Kasumi-1 (cell line): ENCODE data around the gene LYZL4.

ENCODE experiments used
- DNase-seq, 2 experiments: peaks; one replicate each; lab custom pipeline; 2025; lab: John Stamatoyannopoulos, UW

Gene LYZL4

GRCh38 chr3:42410370-42411131, at the start of gene LYZL4:
Gene LYZL4, minus strand, starts transcription at chr3:42410610. Its CDS starts 3,359 bp downstream, at chr3:42407251.
- DNase-seq = no peak

GRCh38 chr3:42459151-42459550, 48.7 kb upstream of the LYZL4 start:
- DNase-seq = no peak

GRCh38 chr3:42456211-42456610, 45.8 kb upstream of the LYZL4 start:
- DNase-seq = no peak

- no peak for DNase-seq
These were observed 41.3 kb upstream of the LYZL4 start for GRCh38 chr3:42451546-42452230.

GRCh38 chr3:42451116-42451515, 40.7 kb upstream of the LYZL4 start:
- DNase-seq = no peak

GRCh38 chr3:42450567-42450966, 40.2 kb upstream of the LYZL4 start:
- no peak for DNase-seq

GRCh38 chr3:42447481-42447880, 37.1 kb upstream of the LYZL4 start:
- DNase-seq = no peak

- DNase-seq = no peak
These were observed 36.0 kb upstream of the LYZL4 start for GRCh38 chr3:42446111-42447050.

GRCh38 chr3:42443819-42444436, 33.5 kb upstream of the LYZL4 start:
- DNase-seq = peak; percentile 86 to 88

- peak in 1 of 2 experiments; percentile 19 for DNase-seq
These were observed 32.9 kb upstream of the LYZL4 start for GRCh38 chr3:42443292-42443691.

GRCh38 chr3:42442640-42443039, 32.2 kb upstream of the LYZL4 start:
- DNase-seq = no peak

- no peak for DNase-seq
These were observed 31.4 kb upstream of the LYZL4 start for GRCh38 chr3:42441791-42442190.

GRCh38 chr3:42440924-42441323, 30.5 kb upstream of the LYZL4 start:
- DNase-seq = no peak

GRCh38 chr3:42439261-42440115, 29.1 kb upstream of the LYZL4 start:
- no peak for DNase-seq

GRCh38 chr3:42438758-42439157, 28.3 kb upstream of the LYZL4 start:
- DNase-seq = no peak

- DNase-seq = no peak
These were observed 27.8 kb upstream of the LYZL4 start for GRCh38 chr3:42438193-42438592.

GRCh38 chr3:42434777-42435380, 24.5 kb upstream of the LYZL4 start:
- no peak for DNase-seq

GRCh38 chr3:42432485-42432884, 22.1 kb upstream of the LYZL4 start:
- DNase-seq = no peak

GRCh38 chr3:42430781-42431532, 20.5 kb upstream of the LYZL4 start:
- no peak for DNase-seq

GRCh38 chr3:42428830-42429229, 18.4 kb upstream of the LYZL4 start:
- DNase-seq = no peak
